HG02840 (cell line): Measurements from ENCODE around the gene ZDHHC11B.
"Not testable (repeated sequence)": the region's sequence is repeated elsewhere in the genome, so short reads cannot be mapped to it uniquely, and the experiment has no call there.

Source experiments
- ATAC-seq: cut with Tn5 transposase; IDR thresholded peaks from one replicate; pipeline ENCODE4 v1.9.1; 2021; ENCODE audit warnings: mild to moderate bottlenecking, moderate library complexity, moderate number of reproducible peaks; ENCODE audit not compliant: unreplicated experiment, low FRiP score

Gene ZDHHC11B

GRCh38 chr5:784428-785177 is at the start of gene ZDHHC11B:
TSS of gene ZDHHC11B (minus strand) at chr5:784729. CDS start at chr5:766919, 17,810 bp downstream.
- peak; percentile 50 for ATAC-seq

GRCh38 chr5:834013-834412 is 49.5 kb upstream of the ZDHHC11B start:
- ATAC-seq: not testable (repeated sequence)

GRCh38 chr5:828194-828593 is 43.7 kb upstream of the ZDHHC11B start:
- ATAC-seq: not testable (repeated sequence)

- not testable (repeated sequence) for ATAC-seq
Measured at GRCh38 chr5:825544-825943, 41.0 kb upstream of the ZDHHC11B start.

GRCh38 chr5:821504-821903 is 37.0 kb upstream of the ZDHHC11B start:
- ATAC-seq: no peak

GRCh38 chr5:820245-820644 is 35.7 kb upstream of the ZDHHC11B start:
- no peak for ATAC-seq

- no peak for ATAC-seq
Measured at GRCh38 chr5:819078-819477, 34.5 kb upstream of the ZDHHC11B start.

- ATAC-seq: no peak
Measured at GRCh38 chr5:816176-816575, 31.6 kb upstream of the ZDHHC11B start.

GRCh38 chr5:815449-815848 is 30.9 kb upstream of the ZDHHC11B start:
- no peak for ATAC-seq

- ATAC-seq: not testable (repeated sequence)
Measured at GRCh38 chr5:813575-813974, 29.0 kb upstream of the ZDHHC11B start.

GRCh38 chr5:811384-811783 is 26.9 kb upstream of the ZDHHC11B start:
- ATAC-seq: not testable (repeated sequence)

- not testable (repeated sequence) for ATAC-seq
Measured at GRCh38 chr5:807719-808514, 23.4 kb upstream of the ZDHHC11B start.

GRCh38 chr5:801472-801871 is 16.9 kb upstream of the ZDHHC11B start:
- ATAC-seq: no peak

- not testable (repeated sequence) for ATAC-seq
Measured at GRCh38 chr5:801055-801454, 16.5 kb upstream of the ZDHHC11B start.

- ATAC-seq: not testable (repeated sequence)
Measured at GRCh38 chr5:798505-799138, 14.1 kb upstream of the ZDHHC11B start.

- ATAC-seq: not testable (repeated sequence)
Measured at GRCh38 chr5:797986-798385, 13.5 kb upstream of the ZDHHC11B start.

GRCh38 chr5:795873-796272 is 11.3 kb upstream of the ZDHHC11B start:
- not testable (repeated sequence) for ATAC-seq

- ATAC-seq: not testable (repeated sequence)
Measured at GRCh38 chr5:794948-795347, 10.4 kb upstream of the ZDHHC11B start.

GRCh38 chr5:788703-789102 is 4.2 kb upstream of the ZDHHC11B start:
- ATAC-seq: not testable (repeated sequence)

GRCh38 chr5:787857-788233 is 3.3 kb upstream of the ZDHHC11B start:
- ATAC-seq: not testable (repeated sequence)

GRCh38 chr5:787224-787856 is 2.8 kb upstream of the ZDHHC11B start:
- ATAC-seq: not testable (repeated sequence)
